Osteoblast (primary cell): ENCODE measurements around the gene VEGFC. TPM values are rescaled to one million over a fixed set of nuclear protein-coding genes. Genes with fewer than 3 reads are reported as not detected.

Experiments
- DNase-seq: peaks from one replicate; pipeline ENCODE4 v3.0.0; 2011; ENCODE audit warnings: low spot score, mixed read lengths; ENCODE audit not compliant: insufficient read length; ENCODE audit errors: missing footprints
- H2AFZ ChIP-seq: 2 replicates; pipeline ENCODE4 v1.6.0; 2011; ENCODE audit warnings: mild to moderate bottlenecking, low read length
- H3K27ac ChIP-seq: 2 replicates; pipeline ENCODE4 v1.5.1; 2011; ENCODE audit warnings: mild to moderate bottlenecking, low read depth, low read length, moderate library complexity
- H3K27me3 ChIP-seq: 2 replicates; pipeline ENCODE4 v1.6.0; 2012; ENCODE audit warnings: mild to moderate bottlenecking, control low read depth, inconsistent platforms, low read length, moderate library complexity; ENCODE audit not compliant: insufficient read depth
- H3K36me3 ChIP-seq: 2 replicates; pipeline ENCODE4 v1.5.1; 2011; ENCODE audit warnings: mild to moderate bottlenecking, low read length, control low read depth, moderate library complexity; ENCODE audit not compliant: insufficient read depth
- H3K4me1 ChIP-seq: 2 replicates; pipeline ENCODE4 v1.5.1; 2011; ENCODE audit warnings: mild to moderate bottlenecking, low read length, control low read depth, moderate library complexity; ENCODE audit not compliant: insufficient read depth
- H3K4me2 ChIP-seq: 2 replicates; pipeline ENCODE4 v1.6.0; 2011; ENCODE audit warnings: mild to moderate bottlenecking, low read length; ENCODE audit not compliant: insufficient read depth
- H3K4me3 ChIP-seq: fragments of 200-600 bp; sonication (generic); 3 replicates; pipeline ENCODE4 v1.5.1; 2012; ENCODE audit warnings: mild to moderate bottlenecking, low read length, inconsistent platforms; ENCODE audit not compliant: insufficient read depth
- H3K79me2 ChIP-seq: 2 replicates; pipeline ENCODE4 v1.6.0; 2012; ENCODE audit warnings: mild to moderate bottlenecking, low read length, control low read depth, inconsistent platforms; ENCODE audit not compliant: insufficient read depth
- H3K9me3 ChIP-seq: 2 replicates; pipeline ENCODE4 v1.5.1; 2011; ENCODE audit warnings: low read depth, low read length, control low read depth
- H4K20me1 ChIP-seq: 2 replicates; pipeline ENCODE4 v1.6.0; 2012; ENCODE audit warnings: mild to moderate bottlenecking, low read length, control low read depth; ENCODE audit not compliant: insufficient read depth
- total RNA-seq: library from RNA; depleted of rRNA; stranded (reverse); fragments of >200 nt; gene quantifications from 2 replicates; pipeline ENCODE4 v1.2.3, GENCODE V29; 2012
- TF ChIP-seq, protein P1 (sequence below): IDR thresholded peaks from 2 replicates; pipeline ENCODE4 v1.5.1; 2011; ENCODE audit warnings: mild to moderate bottlenecking, low read depth, low read length, moderate library complexity; ENCODE audit errors: extremely low read depth

The VEGFC gene
- total RNA-seq, 1 donor, result 55.4 TPM

DNA sequence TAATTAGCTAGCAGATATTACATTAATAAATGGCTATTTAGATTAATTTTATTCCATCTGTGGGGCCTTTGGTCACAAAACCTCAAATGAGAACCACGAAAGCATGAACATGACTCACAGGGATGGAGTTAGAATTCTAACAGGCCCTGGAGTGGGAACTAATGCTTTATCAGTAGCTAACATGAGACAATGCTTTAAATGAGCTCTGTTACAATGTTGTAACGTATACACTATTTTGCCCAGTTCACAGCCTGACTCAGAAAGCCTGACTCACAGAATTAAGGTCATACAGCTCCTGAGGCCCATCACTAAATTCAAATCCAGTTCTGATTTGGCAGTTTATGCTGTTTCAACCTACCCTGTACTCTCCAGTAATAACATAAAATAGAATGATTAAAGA, 23.2 kb downstream of the VEGFC start:
- Histone ChIP-seq H3K4me3 (no peak overlapping the region), H4K20me1 (peaks cover 57% of the 10 kb centered on the region), H3K4me2 (no peak overlapping the region), H3K9me3 (no peaks in the 10 kb centered on the region), H3K36me3 (peaks cover 27% of the 10 kb centered on the region), H3K27ac (peak overlapping the region; percentile 89), H3K27me3 (no peaks in the 10 kb centered on the region), H3K79me2 (peaks cover 97% of the 10 kb centered on the region), H2AFZ (no peak overlapping the region), H3K4me1 (peaks cover 73% of the 10 kb centered on the region)
- peak; percentile 83 for DNase-seq
- TF ChIP-seq, protein P1, sequence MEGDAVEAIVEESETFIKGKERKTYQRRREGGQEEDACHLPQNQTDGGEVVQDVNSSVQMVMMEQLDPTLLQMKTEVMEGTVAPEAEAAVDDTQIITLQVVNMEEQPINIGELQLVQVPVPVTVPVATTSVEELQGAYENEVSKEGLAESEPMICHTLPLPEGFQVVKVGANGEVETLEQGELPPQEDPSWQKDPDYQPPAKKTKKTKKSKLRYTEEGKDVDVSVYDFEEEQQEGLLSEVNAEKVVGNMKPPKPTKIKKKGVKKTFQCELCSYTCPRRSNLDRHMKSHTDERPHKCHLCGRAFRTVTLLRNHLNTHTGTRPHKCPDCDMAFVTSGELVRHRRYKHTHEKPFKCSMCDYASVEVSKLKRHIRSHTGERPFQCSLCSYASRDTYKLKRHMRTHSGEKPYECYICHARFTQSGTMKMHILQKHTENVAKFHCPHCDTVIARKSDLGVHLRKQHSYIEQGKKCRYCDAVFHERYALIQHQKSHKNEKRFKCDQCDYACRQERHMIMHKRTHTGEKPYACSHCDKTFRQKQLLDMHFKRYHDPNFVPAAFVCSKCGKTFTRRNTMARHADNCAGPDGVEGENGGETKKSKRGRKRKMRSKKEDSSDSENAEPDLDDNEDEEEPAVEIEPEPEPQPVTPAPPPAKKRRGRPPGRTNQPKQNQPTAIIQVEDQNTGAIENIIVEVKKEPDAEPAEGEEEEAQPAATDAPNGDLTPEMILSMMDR, result no peak

DNA sequence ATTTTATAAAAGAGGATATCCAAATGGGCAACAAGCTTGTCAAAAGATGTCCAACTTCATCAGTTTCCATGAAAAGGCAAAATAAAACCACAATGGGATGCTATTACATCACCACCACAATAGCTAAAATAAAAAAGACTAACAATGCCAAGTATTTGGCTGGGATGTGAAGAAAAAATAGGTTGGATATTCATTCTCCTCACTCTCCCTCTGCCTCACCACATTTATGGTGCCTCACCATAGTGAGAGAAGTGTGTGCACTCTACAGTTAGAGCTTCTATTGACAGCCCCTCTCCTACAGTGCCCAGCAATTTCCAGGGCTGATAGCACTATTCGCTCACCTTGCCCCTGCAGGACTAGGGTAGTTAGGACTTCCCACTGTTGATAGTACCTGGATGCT, 25.5 kb downstream of the VEGFC start:
- no peak overlapping the region for H3K4me3 ChIP-seq
- TF ChIP-seq, protein P1, result no peak
- H3K79me2 ChIP-seq, result peaks cover 99% of the 10 kb centered on the region
- peaks cover 26% of the 10 kb centered on the region for H3K36me3 ChIP-seq
- H3K9me3 ChIP-seq, result no peaks in the 10 kb centered on the region
- no peak overlapping the region for H3K4me2 ChIP-seq
- no peak for DNase-seq
- H3K4me1 ChIP-seq, result peaks cover 76% of the 10 kb centered on the region
- H3K27me3 ChIP-seq, result no peaks in the 10 kb centered on the region
- no peak overlapping the region for H2AFZ ChIP-seq
- peaks cover 65% of the 10 kb centered on the region for H4K20me1 ChIP-seq
- peak overlapping the region; percentile 65 for H3K27ac ChIP-seq

DNA sequence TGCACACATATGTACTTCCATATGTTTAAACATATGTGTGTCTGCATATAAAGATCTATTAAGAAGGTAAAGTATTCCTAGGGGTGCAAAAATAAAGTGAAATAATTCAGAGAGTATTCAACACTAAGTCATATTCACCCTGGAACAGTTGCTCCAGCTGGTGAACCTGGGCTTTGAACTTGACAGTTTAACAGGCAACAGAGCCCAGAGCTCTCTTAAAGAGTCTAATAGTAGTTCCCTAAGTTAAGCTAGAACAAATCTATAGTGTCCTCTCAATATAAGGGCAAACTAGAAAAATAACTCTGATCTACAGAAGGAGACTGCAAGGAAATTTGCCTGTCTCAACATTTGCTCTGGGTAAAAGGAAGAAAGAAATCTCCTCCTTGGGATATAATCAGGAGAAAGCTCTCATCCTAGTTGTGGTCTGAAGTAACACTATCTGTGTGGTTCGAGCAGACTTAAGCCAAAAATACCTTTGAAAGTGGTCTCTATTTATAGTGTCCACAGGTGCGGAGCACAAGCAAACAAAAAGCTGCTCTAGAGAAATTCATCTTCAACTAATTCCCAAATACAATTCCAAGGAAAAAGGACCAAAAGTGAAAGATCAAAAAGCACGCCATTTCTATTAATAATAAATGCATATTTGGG, 29.9 kb downstream of the VEGFC start:
- Histone ChIP-seq H3K4me3 (no peak overlapping the region), H3K27ac (peak overlapping the region; percentile 29), H3K4me1 (peaks cover 76% of the 10 kb centered on the region), H3K9me3 (no peaks in the 10 kb centered on the region), H2AFZ (no peak overlapping the region), H3K27me3 (no peaks in the 10 kb centered on the region), H3K79me2 (peaks cover 97% of the 10 kb centered on the region), H4K20me1 (peaks cover 70% of the 10 kb centered on the region), H3K4me2 (peak overlapping the region; percentile 29), H3K36me3 (peaks cover 31% of the 10 kb centered on the region)
- no peak for DNase-seq
- TF ChIP-seq, protein P1, result no peak

DNA sequence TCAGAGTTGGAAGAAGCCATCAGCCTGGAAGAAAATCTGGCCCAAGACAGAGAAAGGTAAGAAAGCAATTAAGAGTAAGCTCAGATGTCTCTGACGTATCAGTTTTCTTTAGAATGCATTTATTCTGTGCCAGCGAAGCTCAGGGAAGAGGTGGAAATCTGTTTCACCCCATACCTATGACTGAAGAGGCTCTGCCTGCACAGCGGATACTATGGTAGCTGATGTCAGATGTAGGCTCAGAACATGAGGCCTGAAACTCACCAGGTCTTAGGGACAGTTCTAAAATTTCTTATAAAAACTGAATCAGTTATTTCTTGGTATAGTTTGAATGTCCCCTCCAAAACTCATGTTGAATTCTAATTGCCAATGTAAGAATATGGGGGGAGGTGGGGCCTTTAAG, 30.9 kb downstream of the VEGFC start:
- H3K27me3 ChIP-seq, result no peaks in the 10 kb centered on the region
- no peak for DNase-seq
- peak overlapping the region; percentile 29 for H3K27ac ChIP-seq
- no peaks in the 10 kb centered on the region for H3K9me3 ChIP-seq
- peak overlapping the region; percentile 14 for H3K4me2 ChIP-seq
- H4K20me1 ChIP-seq, result peaks cover 74% of the 10 kb centered on the region
- no peak overlapping the region for H3K4me3 ChIP-seq
- TF ChIP-seq, protein P1, result no peak
- H2AFZ ChIP-seq, result no peak overlapping the region
- H3K36me3 ChIP-seq, result peaks cover 31% of the 10 kb centered on the region
- peaks cover 77% of the 10 kb centered on the region for H3K4me1 ChIP-seq
- peaks cover 97% of the 10 kb centered on the region for H3K79me2 ChIP-seq
